ENCODE data around the gene NCS1.

Gene NCS1

DNA sequence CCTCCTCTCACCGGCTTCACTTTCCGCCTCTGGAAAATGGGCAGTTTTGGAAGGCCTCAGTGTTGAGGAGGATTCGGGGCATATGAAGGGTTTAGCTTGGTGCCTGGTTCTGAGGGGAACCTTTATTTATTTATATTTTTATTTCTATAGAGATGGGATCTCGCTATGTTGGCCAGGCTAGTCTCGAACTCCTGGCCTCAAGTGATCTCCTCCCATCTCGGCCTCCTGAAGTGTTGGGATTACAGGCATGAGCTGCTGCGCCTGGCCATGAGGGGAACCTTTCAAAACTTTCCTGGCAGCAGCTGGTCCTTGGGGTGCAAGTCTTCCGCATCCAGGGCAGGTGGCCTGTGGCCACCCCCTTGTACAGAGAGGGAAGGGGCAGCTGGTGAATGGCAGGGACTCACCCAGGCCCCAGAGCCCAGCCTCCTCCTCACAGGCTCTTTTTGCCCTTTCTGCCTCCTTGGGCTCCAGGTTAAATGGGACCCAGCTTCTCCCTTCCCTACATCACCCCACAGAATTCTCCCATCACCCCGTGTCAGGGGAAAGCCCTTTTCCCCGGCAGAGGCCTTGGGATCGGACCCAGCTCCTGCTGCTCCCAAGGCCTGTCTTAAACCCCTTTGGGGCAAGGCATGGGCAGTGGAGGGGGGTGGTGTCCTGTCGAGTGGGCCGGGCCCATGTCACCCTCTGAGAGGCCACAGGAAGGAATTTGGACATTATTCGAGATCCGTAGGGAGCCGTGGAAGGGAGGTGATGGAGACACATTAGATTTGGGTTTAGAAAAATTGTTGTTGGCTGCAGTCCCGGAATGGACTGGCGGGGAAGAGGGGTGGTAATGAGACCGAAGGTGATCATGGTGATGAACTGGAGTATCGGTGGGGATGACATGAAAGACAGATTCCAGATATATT lies 5.9 kb downstream of the NCS1 start:
- DNase-seq: no peak

DNA sequence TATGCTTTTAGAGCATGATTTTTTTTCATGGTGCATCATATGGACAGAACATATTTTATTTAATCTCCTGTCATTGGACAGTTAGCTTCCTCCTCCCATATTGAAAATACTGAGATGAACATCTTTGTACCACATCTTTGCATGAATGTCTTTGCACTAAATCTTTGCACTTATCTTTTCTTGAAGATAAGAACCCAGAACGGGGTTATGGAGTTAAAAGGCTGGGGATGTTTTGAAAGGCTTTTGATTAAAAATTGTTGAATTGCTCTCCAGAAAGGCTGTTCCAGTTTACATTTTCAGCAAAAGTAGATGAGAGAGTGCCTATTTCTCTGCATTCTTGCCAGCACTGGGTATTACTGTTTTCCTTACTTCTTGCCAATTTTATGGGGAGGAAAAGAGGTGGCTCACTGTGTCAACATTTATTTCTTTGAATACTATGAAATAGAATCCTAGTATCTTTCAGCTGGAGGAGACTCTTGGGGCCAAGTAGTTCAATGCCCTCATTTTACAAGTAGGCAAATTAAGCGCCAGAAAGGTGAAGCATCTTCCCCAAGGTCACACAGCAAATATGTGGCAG lies 7.2 kb downstream of the NCS1 start:
- no peak for DNase-seq

- DNase-seq: no peak
Observed at GRCh38 chr9:130180516-130180915, 8.3 kb downstream of the NCS1 start.

DNA sequence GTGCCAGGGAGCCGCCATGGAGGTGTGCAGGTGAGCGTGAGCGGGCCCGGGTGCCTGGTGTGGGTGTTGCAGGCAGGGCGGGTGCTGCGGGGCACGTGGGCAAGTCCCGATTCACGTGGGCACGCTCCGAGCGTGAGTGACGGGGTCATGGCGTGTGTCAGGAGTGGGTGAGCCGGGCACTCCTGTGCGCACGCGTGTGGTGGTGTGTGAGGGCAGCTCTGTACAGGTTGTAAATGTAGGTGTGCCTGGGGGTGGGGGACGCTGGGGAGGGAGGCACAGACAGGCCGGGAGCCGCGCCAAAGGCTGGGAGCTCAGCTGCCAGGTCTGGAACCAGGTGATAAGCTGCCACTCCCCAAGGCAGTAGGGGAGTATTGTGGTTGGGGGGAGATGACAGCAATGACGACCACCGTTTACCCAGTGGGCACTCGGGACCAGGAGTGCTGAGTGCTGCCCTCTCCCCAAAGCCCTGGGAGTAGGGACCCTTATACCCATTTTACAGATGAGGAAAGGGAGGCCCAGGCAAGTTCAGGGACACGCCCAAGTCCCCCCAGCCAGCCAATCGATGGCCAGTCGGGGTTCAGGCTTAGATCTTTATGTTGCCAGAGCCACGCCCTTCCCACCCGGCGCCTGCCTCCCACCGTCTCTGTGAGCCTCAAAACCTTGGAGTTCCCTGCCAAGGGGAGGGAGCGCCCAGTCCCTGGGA lies 9.6 kb downstream of the NCS1 start:
- DNase-seq: no peak

DNA sequence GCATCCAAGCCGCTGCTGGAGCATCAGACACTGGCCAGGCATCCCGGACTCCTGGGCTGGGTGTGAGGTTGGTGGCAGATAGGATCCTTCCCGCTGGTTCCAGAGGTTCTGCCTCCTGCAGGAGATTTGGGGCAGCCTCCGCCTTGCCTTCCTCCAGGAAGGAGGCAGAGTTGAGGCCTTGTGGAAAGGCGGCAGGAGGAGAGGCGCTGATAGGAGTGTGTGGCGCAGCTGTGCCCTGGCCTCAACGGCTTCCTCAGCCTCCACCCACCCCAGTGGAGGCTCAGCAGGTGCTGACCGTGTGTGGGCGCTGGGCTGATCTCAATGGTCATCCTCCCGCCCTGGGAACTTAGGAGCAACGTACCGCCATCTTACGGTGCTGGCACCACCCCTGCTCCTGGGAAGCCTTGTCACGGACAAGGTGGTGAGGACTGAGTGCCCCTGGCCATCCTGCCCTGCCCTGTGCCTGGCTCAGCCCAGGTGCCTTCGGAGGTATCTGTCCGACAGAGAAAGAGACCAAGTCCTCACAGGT lies 10.2 kb downstream of the NCS1 start:
- no peak for DNase-seq

DNA sequence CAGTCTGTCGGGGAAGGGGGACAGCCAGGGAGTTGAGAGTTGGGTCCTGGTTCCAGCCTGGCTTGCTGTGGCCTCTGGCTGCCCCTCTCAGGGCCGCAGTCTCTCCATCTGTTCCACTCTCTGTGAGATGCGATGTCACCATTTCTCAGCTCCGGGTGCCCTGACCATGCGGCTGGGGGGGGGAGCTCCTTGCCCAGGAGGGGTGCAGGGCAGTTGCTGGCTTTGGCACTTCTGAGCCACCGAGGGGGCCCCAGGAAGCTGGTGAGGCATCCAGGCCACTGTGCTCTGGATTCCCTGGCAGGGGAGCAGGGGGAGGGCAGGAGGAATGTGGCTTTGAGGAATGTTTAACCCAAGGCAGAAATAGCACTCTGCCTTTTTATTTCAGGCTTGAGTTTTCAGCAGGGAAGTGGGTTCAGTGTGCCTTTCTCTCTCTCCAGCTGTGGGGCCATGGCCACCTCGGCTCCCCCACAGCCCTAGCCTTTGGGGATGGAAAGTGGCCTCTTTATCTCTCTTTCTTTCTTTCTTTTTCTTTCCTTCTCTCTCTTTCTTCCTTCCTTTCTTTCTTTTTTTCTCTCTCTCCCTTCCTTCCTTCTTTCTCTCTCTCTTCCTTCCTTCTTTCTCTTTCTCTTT lies 11.0 kb downstream of the NCS1 start:
- peak; percentile 93 for DNase-seq

GRCh38 chr9:130185017-130185416 lies 12.8 kb downstream of the NCS1 start:
- no peak for DNase-seq

DNA sequence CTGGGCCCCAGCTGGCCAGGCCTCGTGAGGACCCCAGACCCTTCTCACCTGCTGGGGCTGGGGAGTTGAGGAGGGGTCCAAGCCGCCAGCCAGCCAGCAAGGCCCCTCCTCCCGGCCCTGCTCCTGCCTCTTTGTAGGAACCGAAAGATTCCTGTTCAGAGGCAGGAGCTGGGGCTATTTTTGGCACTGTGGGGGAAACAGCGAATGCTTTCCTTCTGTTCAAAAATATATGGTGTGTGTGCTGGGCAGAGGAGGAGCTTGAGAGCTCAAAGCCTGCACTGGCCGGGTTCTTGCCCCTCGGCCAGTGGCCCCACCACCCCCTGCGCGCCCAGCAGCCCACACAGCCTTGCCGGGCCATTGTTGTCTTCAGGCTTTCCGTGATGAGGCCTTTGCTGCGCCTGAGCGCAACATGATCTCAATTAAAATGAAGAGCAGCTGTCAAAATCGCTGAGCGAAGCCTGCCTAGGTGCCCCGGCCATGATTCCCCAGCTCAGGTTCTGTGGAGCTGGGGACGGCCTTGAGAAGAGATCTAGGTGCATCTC lies 13.4 kb downstream of the NCS1 start:
- peak; percentile 76 for DNase-seq

- DNase-seq: no peak
Observed at GRCh38 chr9:130186051-130186450, 13.8 kb downstream of the NCS1 start.

GRCh38 chr9:130186839-130187522 lies 14.8 kb downstream of the NCS1 start:
- peak; percentile 83 for DNase-seq

GRCh38 chr9:130187523-130187846 lies 15.3 kb downstream of the NCS1 start:
- no peak for DNase-seq

DNA sequence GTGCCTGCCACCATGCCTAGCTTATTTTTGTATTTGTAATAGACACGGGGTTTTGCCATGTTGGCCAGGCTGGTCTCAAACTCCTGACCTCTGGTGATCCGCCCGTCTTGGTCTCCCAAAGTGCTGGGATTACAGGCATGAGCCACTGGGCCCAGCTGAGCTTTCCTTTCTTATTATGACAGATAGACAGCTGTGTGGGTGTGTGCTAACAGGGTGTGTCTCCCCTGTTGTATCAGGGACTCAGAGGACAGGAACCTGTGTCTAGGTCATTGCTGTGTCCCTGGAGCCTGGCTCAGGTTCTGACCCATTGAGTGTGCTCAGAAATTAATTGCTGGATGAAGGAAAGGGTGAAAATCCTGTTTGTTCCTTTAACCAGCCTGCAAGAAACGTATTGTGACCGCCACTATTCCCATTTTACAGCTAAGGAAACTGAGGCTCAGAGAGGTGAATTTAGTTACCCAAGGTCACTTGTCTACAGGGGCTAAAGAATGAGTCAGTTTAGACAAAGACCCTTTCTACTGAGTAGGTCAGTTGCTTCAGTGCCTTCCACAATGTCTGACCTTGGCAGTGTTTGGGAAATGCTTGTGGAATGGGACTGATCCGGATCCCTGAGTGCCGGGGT lies 16.8 kb downstream of the NCS1 start:
- DNase-seq: no peak

GRCh38 chr9:130189840-130190239 lies 17.6 kb downstream of the NCS1 start:
- peak; percentile 92 for DNase-seq

- DNase-seq: no peak
Observed at GRCh38 chr9:130191068-130191748, 19.0 kb downstream of the NCS1 start.

GRCh38 chr9:130191749-130192120 lies 19.5 kb downstream of the NCS1 start:
- no peak for DNase-seq

DNA sequence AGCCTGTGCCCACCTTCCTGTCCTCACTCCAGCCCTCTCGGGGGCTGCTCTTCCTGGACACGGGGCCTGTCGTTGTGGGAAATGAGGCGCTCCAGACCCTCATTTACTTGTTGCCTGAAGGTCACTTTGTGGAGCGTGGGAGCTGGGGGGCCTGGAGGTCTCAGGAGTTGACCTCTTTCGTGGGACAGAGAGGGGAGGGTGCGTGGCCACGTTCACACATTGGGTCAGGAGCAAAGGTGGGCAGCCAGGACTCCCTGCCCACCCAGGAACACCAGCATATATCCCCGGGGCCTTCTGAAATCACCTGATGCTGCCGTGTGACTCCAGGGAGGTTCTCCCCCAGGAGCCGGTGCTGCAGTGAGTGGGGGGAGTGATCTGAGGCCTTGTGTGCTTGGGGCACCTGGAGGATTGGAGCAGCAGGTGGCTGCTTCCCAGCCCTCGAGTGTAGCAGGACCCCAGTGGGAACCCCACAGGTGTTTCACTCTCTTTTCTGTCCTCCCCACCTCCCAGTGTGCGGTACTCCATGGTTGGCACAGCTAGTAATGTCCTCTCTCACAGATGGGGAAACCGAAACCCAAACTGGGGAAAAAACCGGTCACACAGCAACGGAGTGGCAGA lies 20.3 kb downstream of the NCS1 start:
- DNase-seq: no peak

GRCh38 chr9:130193103-130193502 lies 20.9 kb downstream of the NCS1 start:
- DNase-seq: no peak

DNA sequence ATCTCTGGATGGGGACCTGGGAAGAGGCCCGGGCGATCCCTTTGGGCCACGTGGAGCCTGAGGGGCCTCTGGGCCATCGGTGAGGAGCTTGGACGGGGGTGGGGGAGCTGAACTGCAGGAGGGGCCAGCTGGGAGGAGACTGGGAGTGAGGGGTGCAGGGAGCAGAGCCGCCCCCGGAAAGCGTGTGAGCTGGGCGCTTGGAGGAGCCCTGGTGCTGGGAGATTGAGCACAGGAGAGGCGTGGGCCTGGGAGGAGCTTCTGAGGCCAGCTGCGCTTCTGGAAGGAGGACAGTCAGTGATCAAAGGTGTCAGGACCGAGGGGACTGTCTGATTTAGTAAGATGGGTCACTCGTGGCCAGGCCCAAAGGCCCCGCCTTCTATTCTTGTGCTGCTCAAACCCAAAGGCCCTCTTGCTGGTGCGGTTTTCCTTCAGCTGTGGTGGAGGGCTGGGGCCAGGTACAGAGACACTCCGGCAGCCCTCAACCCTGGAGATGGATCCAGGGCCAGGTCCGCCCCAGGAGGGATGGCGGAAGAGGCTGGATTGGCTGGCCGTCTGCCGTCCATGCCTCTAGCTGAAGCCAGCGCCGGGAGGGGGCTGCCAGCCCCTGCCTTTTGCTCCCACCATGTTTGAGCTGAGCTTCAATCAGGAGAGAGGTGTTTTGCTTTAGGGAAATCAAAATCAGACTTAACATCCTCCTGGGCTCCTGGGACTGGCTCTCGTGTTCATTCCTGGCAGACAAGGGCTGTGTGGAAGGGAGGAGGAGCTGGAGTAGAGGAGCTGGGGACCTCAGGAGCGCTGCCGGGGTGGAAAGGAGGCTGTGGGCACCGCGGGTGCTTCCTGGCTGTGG lies 21.6 kb downstream of the NCS1 start:
- no peak for DNase-seq

- DNase-seq: no peak
Observed at GRCh38 chr9:130194378-130194932, 22.3 kb downstream of the NCS1 start.

Data from fibroblast of skin of back (primary cell).